GM12865 (cell line): ENCODE results near the gene RPS6KA2.

Source experiments
- DNase-seq: peaks from one replicate; pipeline ENCODE4 v3.0.0; 2010; ENCODE audit warnings: low read depth
- H3K4me3 ChIP-seq: 2 replicates; pipeline ENCODE4 v1.5.1; 2011; ENCODE audit warnings: mild to moderate bottlenecking, low read depth, low read length, control low read depth
- CTCF ChIP-seq: IDR thresholded peaks from 2 replicates; pipeline ENCODE4 v1.5.1; 2011; ENCODE audit warnings: low read length, control low read depth, low read depth, inconsistent platforms; ENCODE audit not compliant: insufficient read depth; ENCODE audit errors: missing control alignments

RPS6KA2 gene

GRCh38 chr6:166499350-166500163 is 127.5 kb downstream of the RPS6KA2 start:
- no peak for TF ChIP-seq CTCF
- no peak overlapping the region for H3K4me3 ChIP-seq
- peak; percentile 51 for DNase-seq

GRCh38 chr6:166498661-166499349 is 128.2 kb downstream of the RPS6KA2 start:
- DNase-seq = no peak
- no peak overlapping the region for H3K4me3 ChIP-seq
- TF ChIP-seq CTCF = no peak

- no peak for DNase-seq
- no peak overlapping the region for H3K4me3 ChIP-seq
- TF ChIP-seq CTCF = no peak
Observed at GRCh38 chr6:166498228-166498627, 128.8 kb downstream of the RPS6KA2 start.

DNA sequence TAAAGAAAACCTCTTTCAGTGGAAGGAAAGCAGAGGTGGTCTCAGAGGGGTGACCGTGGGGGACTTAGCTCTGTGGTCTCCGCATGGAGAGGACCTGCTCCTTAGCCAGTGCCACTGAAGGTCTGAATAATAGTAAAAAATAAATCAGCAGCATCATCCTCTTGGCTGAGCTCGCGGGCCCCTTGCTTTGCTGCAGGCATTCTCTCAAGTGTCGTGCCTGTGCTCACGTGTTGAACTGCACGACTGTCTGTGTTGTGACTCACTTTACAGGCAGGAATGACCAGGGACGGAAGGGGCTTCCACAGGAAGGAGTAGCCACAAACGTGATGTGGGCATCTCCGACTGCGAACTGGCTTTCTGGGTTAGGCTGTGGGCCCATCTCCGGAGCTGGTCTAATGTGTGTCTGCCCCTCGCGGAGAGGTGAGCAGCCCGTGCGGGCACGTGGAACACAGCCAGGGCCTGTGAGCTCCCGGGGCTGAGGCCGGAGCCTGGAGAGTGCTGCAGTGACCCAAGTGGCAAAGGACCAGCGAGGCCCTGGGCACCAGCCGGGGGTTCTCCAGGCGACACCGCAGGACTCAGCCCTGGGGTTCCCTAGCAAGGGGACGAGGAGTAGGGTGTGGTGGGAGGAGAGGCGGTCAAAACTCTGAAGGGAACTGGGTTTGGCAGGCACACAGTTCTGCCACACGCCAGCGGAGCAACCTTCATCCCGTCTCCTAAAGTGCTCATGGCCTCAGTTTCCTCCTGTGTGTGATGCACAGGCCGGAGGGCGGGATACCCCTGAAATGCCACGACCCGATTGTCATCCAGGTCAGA is 129.8 kb downstream of the RPS6KA2 start:
- no peak for DNase-seq
- TF ChIP-seq CTCF = no peak
- H3K4me3 ChIP-seq = no peak overlapping the region

DNA sequence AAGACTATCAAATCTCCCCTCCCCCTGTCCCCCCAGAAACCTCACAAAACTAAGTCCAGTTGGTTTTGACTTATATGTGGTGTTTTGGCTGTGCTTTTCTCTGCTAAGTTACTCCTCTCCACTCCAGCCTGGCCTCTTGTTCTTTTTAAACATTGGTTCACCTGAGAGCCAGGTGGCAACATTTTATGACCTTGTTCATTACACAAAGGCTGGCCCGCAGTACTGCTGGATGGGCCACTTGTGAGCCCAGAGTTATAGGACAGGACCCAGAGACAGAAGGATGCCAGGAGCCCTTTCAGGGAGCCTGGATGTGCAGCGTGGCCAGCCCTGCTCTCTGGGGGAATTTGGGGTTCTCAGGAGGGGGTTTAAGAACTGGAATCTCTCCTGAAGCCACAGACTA is 130.6 kb downstream of the RPS6KA2 start:
- no peak overlapping the region for H3K4me3 ChIP-seq
- DNase-seq = no peak
- no peak for TF ChIP-seq CTCF

- TF ChIP-seq CTCF = no peak
- H3K4me3 ChIP-seq = no peak overlapping the region
- DNase-seq = no peak
Observed at GRCh38 chr6:166495487-166496314, 131.3 kb downstream of the RPS6KA2 start.
